Stimulated activated CD4-positive, alpha-beta T cell treated with anti-CD3 and anti-CD28 coated beads, Interleukin-4, amount 100 ng/mL, for 48 hours (primary cell): ENCODE results near the gene PGA3.
"Not testable (repeated sequence)": the region's sequence is repeated elsewhere in the genome, so short reads cannot be mapped to it uniquely, and the experiment has no call there.

Experiments used
- DNase-seq, 2 donors: peaks; one replicate each; pipeline ENCODE4 v3.0.0-alpha.2; 2020; ENCODE audit warnings: low read depth in 2 of 2

The PGA3 gene

GRCh38 chr11:61202950-61203746, at the start of gene PGA3:
Gene PGA3, plus strand, starts transcription at chr11:61203515. Its CDS starts 50 bp downstream, at chr11:61203565.
- not testable (repeated sequence) for DNase-seq

- no peak for DNase-seq
Measured at GRCh38 chr11:61153593-61154095, 49.7 kb upstream of the PGA3 start.

GRCh38 chr11:61154528-61154927, 48.8 kb upstream of the PGA3 start:
- no peak for DNase-seq

GRCh38 chr11:61155312-61155711, 48.0 kb upstream of the PGA3 start:
- DNase-seq: no peak

GRCh38 chr11:61155741-61156140, 47.6 kb upstream of the PGA3 start:
- no peak for DNase-seq

GRCh38 chr11:61157743-61158142, 45.6 kb upstream of the PGA3 start:
- no peak for DNase-seq

- no peak for DNase-seq
Measured at GRCh38 chr11:61158691-61159381, 44.5 kb upstream of the PGA3 start.

GRCh38 chr11:61160487-61161189, 42.7 kb upstream of the PGA3 start:
- no peak for DNase-seq

- peak; percentile 90 to 93 for DNase-seq
Measured at GRCh38 chr11:61161190-61162091, 41.9 kb upstream of the PGA3 start, which contains the start of gene VPS37C. Gene VPS37C, minus strand, starts transcription at chr11:61161426. Its CDS starts 22,597 bp downstream, at chr11:61138829.

GRCh38 chr11:61162092-61162941, 41.0 kb upstream of the PGA3 start:
- DNase-seq: peak in 1 of 2 donors; percentile 18

GRCh38 chr11:61163021-61163420, 40.3 kb upstream of the PGA3 start:
- no peak for DNase-seq

GRCh38 chr11:61163714-61164605, 39.4 kb upstream of the PGA3 start:
- no peak for DNase-seq

GRCh38 chr11:61164606-61165424, 38.5 kb upstream of the PGA3 start:
- no peak for DNase-seq

- DNase-seq: not testable (repeated sequence)
Measured at GRCh38 chr11:61165785-61166184, 37.5 kb upstream of the PGA3 start.

- DNase-seq: not testable (repeated sequence)
Measured at GRCh38 chr11:61166331-61166730, 37.0 kb upstream of the PGA3 start.

- no peak for DNase-seq
Measured at GRCh38 chr11:61168042-61168688, 35.1 kb upstream of the PGA3 start.

GRCh38 chr11:61168800-61169199, 34.5 kb upstream of the PGA3 start:
- no peak for DNase-seq

- DNase-seq: no peak
Measured at GRCh38 chr11:61170566-61170965, 32.7 kb upstream of the PGA3 start.
